Activated CD4-positive, alpha-beta T cell treated with anti-CD3 and anti-CD28 coated beads for 4 hours (primary cell): Measurements from ENCODE around the gene B3GNT9.

ENCODE experiments used
- DNase-seq, 2 donors: peaks; one replicate each; pipeline ENCODE4 v3.0.0-alpha.2; 2020

B3GNT9 gene

GRCh38 chr16:67166110-67166547 is 15.3 kb upstream of the B3GNT9 start:
- DNase-seq, result no peak

- DNase-seq, result no peak
These were observed 14.6 kb upstream of the B3GNT9 start for GRCh38 chr16:67165121-67166078.

GRCh38 chr16:67164599-67165061 is 13.8 kb upstream of the B3GNT9 start, which contains the start of gene HSF4:
Gene HSF4, plus strand, starts transcription at chr16:67164745. Its CDS starts 67 bp downstream, at chr16:67164812.
- DNase-seq, result no peak

DNA sequence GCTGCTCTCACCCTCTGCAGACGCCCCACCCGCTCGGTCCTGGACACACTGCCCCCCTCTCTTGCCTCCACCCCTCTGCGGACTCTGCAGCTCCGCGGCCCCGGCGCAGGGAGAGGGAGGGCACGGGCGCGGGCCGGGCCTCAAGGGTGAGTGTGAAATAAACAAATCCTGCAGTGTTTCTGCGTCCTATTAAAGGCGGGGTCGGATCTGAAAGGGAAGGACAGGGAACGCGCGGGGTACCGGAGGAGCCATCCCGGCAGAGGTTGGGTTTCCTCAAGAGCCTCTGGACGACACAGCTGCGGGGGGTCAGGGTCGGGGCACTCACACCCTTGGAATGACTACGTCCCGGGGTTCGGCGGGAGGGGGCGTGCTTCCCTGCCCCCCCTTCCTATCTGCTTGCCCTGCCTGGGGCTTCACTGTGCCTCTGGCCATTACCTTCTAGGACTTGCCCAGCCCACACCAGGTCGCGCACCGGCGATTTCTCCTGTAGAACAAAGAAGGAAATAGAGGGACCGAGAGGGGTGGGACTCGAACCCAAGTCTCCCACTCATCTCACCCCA is 13.3 kb upstream of the B3GNT9 start:
- DNase-seq, result no peak

- no peak for DNase-seq
These were observed 12.6 kb upstream of the B3GNT9 start for GRCh38 chr16:67163164-67163998.

DNA sequence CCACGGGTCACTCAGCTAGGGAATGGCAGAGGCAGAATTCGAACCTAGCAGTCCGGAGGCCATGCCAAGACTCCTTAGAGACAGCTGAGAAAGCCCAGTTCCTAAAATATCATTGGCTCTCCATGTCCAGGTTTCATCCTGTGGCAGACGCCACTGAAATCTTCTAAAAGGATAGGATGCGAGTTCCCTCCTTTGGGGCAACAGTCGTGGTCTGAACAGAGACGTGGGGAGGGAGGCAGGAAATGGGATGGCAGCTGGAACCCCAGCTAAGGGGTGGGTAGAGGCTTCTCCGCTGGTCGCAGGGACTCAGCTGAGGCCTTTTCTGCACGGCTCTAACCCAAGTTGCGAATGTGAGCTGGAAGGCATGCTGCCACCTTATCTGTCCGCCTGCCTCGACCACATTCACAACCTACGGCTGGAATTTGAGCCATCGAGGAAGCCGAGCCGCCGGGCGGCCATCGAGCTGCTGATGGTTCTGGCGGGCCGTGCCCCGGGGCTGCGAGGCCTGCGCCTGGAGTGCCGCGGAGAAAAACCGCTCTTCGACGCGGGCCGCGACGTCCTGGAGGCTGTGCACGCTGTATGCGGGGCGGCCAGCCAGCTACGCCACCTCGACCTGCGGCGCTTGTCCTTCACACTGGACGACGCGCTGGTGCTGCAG is 11.8 kb upstream of the B3GNT9 start:
- DNase-seq, result no peak

DNA sequence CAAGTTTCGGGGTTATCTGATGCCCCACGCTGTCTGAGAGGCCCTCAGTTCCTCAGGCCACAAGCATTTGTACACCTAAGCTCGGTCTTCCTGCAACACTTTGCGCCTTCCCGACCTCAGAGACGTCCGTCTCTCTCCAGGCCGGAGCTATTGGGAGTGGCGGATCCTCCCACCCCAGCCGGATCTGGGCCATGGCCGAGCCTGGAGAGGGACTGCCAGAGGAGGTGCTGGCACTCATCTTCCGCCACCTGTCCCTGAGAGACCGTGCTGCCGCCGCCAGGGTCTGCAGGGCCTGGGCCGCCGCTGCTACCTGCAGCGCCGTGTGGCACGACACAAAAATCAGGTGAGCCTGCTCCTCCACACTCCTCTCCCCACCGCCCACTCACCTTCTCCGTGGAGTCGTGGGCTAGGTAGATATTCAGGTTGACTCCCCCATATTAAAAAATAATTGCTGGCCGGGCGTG is 10.8 kb upstream of the B3GNT9 start:
- no peak for DNase-seq

DNA sequence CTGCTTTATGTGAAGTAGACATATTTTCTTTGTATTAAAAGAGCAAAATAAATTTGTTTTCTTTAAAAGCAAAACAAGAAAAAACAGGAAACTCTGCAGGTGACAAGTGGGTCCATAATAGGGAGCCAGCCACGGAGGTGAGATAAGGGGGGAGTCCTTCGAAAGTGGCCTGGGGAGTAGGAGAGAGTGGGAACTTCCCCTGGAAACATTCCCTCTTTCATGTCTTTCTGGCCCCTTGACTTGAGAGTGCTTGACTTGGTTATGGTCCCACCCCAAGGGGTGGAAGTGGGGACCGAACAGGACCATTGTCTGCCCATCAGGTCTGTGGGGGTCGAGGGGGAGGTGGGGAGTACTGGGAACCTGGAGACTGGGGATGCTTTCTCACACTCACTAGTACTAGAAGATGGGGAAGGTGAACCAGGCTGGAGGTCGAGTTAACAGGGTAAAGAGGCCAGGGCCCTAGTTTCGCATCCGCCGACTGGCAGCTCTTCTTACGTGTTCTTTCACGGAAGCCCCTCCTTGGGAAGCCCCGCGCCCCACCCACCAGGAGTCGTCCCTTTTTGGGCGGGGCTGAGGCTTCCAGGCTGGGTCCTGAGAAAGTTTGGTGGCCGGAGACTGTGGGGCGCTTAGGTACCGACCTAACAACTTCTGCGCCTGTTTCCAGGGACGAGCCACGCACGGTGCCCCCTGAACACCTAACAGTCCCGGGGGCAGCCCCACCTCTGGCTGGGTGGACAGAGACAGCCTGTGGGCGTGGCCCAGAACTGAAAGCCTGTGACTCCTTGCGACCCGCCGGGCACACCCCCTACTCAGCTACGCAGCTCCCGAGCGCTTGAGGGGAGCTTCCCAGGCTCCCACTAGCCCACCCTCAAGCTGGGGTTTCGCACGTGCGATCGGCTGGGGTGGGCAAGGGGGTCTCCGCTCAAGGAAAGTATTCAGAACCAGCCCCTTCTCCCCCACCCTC is 8.1 kb upstream of the B3GNT9 start:
- DNase-seq, result peak; percentile 85 to 87

- no peak for DNase-seq
These were observed 7.3 kb upstream of the B3GNT9 start for GRCh38 chr16:67157892-67158635.

GRCh38 chr16:67157106-67157748 is 6.4 kb upstream of the B3GNT9 start:
- DNase-seq, result no peak

GRCh38 chr16:67156143-67156844 is 5.5 kb upstream of the B3GNT9 start:
- DNase-seq, result no peak

GRCh38 chr16:67155295-67156142 is 4.7 kb upstream of the B3GNT9 start:
- DNase-seq, result peak; percentile 74

- no peak for DNase-seq
These were observed 3.9 kb upstream of the B3GNT9 start for GRCh38 chr16:67154578-67155294.

- DNase-seq, result no peak
These were observed 766 bp upstream of the B3GNT9 start for GRCh38 chr16:67151431-67152097.

GRCh38 chr16:67150047-67150832 is 558 bp downstream of the B3GNT9 start:
- peak; percentile 62 to 73 for DNase-seq
